Gastrocnemius medialis (tissue), 4 donors: ENCODE measurements around the gene GALNT17.

Experiments used
- CTCF ChIP-seq, 5 experiments: fragments of 450-650 bp in 3 of 5; fragments of 200-600 bp in 2 of 5; sonication (generic) in 2 of 5; IDR thresholded peaks in 4 of 5; conservative IDR thresholded peaks in 1 of 5; 1 replicate in 4 of 5; 2 replicates in 1 of 5; pipeline ENCODE4 v1.5.1; 2016 to 2019; ENCODE audit warnings: antibody characterized with exemption in 5 of 5, mild to moderate bottlenecking in 3 of 5, moderate library complexity in 3 of 5
- POLR2A ChIP-seq, 2 donors: fragments of 450-650 bp; IDR thresholded peaks; one replicate each; pipeline ENCODE4 v1.6.1; 2017; ENCODE audit warnings: antibody characterized with exemption in 2 of 2, mild to moderate bottlenecking in 2 of 2, moderate library complexity in 2 of 2

DNA sequence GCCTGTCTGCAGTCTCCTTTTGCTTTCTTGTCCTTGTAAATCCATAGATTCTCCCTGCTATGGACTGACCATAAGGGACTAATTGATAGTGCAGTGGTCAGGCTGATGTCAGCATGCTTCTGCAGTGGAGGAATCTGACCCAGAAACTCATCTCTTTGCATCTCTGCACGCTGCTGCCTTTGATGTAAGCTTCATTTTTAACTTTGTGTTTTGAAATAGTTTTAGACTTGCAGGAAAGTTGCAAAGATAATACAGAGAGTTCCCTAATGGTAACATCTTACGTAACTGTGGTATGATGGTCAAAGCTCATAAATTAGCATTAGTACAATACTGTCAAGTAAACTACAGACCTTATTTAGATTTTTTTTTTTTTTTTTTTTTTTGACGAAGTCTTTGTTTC, 89.6 kb downstream of the GALNT17 start:
- TF ChIP-seq CTCF (IDR thresholded peaks at IDR 0.05 in 4 of 5, conservative IDR thresholded peaks at IDR 0.05 in 1 of 5) (no peak), POLR2A (IDR thresholded peaks at IDR 0.05) (no peak)
